NCI-H1417 (cell line): ENCODE data around the gene STIM2.

Source experiments
- DNase-seq, 3 experiments: peaks; one replicate each; lab custom pipeline; 2025; lab: John Stamatoyannopoulos, UW

STIM2 gene

DNA sequence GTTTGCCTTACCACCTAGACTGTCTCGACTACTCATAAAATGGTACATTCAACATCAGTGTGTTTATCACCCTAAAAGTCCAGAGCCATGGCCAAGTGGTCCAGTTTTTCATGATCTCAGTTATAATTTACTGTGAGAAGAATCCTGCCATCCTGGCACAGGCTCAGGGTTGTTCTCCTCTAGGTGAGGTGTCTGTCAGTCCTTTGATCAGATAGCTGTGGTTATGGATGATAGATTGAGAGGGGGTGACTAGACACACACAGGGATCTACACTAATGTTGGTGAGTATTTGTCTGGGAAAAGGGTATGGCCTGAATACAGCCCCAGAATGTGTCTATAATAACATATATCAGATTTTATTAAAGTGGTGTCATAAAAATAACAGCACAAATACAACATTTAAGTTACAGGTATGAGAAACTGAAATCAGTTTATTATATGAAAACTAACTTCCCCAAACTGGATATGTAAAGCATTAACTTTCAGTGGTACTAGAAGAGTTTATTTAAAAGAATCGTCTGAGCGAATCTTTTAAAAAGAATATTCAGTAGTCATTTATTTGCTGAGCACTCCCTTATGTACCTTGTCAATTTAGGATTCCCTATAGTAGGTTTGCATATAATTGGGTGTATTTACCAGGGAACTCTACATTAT is 93.3 kb downstream of the STIM2 start:
- DNase-seq = no peak

DNA sequence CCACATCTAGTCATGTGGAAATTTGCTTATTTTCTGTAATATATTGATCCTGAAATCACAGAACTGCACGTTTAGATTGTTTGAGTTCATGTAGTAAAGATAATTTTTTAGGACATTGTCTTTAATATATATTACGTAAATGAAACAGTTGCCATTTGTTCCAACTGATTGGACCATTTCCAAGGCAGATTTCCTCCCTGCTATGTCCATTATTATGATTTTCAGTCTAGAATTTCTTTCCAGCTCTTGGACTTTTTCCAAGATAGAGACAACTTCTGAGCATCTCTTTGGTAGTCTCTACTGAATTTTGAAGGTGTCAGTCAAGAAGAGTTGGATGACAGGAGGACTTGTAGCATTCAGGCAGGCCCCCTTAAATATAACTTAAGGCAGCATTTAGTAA is 94.6 kb downstream of the STIM2 start:
- DNase-seq = no peak

DNA sequence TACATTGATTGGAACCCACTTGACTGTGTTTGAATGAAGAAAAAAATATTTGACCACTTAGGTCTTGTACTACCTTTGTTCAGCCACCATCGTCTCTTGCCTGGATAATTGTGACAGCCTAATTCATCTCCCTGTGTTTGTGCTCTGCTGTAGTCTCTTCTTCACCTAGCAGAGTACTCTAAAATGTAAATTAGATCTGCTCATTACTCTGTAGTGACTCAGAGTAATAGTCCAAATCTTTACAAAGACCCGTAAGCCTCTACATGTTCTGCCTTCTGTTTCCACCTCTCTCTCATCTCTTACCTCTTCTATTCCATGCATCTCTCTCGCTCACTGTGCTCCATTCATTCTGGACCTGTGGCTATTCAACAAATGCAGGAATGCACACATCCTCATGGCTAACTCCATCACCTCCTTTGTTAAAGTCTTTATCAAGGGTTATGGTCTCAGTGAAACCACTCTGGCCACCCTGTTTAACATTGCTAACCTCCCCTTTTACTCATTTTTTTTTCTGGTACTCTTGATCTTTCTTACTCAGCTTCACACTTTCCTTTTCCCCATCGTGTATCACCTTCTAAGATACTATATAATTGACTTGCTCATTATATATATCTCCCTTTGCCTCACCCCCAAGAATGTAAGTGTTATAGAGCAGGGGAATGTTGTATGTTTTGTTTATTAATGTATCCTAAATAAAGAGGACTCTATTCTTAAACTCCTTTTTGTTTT is 98.4 kb downstream of the STIM2 start:
- DNase-seq = no peak

DNA sequence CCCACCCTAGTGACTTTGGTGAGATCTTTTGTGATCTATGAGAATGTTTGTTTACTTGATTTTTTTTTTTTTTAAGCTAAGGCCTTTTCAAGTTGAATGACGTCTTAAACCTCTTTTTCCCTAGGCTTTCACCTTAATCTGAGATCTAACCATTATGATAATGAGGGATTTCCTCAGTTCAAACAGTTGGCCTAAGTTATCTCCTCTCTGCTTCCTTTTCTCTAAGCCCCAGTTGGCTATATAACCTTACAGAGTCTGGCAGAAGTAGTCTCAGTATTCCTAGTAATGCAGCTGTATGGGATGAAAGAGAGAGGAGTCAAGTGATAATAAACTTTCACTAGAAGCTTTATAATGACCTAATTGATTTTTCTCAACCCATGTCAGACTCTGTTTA is 99.0 kb downstream of the STIM2 start:
- no peak for DNase-seq

DNA sequence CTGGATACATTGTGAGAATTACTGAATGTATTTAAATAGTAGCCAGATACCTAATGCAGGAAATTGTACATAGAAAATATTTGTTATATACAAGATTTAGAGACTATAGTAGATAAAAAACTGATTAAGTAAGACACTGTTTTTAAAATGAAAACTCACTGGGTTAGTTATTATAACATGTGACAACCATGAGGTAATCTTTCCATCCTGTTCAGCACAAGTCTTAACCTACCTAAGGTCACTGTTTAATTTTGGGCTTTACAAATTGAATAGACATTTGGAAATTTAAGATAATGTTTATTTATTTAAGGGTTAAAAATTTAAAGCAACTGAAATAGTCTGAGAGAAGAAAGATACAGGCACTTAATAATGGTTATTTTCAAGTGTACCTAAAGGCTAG is 102.1 kb downstream of the STIM2 start:
- DNase-seq = no peak

DNA sequence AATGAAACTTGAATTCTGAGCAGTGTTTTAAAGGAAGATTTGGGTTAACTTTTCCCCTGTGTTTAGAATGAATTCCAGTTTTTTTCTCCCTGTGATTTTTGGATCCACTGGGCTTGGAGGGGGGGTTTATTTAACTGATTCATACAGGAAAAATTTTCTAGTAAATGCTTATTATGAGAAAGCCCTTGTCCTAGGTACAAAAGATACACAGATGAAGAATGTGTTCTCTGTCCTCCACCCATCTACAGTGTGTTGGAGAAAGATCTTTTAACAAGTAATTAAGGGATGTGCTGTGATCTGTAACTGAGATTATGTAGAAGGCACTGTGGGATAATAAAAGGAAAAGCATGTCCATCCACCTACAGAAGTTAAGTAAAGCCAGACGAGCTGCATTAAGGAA is 103.9 kb downstream of the STIM2 start:
- DNase-seq = no peak

DNA sequence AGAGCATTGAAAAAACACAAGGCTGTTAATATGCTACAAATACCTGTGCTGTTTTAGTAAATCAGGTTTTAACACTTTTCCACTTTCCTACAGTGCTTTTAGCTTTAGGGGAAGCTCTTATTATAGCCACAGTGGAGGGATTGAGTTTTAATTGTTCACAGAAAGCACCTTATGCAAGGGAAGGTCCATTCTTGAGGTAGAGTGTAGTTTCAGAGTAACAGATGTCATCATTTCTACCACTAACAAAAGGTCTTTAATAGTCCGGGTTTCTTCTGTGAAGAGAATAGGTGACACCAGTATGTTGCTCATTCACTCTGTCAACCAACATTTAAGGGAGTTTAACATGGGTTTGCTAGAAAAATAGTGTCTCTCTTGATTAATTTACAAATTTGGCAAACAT is 104.4 kb downstream of the STIM2 start:
- no peak for DNase-seq

DNA sequence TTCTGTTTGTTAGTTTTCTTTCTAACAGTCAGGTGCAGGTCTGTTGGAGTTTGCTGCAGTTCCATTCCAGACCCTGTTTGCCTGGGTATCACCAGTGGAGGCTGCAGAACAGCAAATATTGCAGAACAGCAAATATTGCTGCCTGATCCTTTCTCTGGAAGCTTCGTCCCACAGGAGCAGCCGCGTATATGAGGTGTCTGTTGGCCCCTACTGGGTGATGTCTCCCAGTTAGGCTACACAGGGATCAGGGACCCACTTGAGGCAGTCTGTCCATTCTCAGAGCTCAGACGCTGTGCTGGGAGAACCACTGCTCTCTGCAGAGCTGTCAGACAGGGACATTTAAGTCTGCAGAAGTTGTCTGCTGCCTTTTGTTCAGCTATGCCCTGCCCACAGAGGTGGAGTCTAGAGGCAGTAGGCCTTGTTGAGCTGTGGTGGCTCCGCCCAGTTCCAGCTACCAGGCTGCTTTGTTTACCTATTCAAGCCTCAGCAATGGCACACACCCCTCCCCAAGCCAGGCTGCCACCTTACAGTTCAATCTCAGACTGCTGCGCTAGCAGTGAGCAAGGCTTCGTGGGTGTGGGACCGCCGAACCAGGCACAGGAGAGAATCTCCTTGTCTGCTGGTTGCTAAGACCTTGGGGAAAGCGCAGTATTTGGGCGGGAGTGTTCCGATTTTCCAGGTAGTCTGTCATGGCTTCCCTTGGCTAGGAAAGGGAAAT is 115.0 kb downstream of the STIM2 start:
- peak; percentile 4 to 63 (median 11) for DNase-seq

DNA sequence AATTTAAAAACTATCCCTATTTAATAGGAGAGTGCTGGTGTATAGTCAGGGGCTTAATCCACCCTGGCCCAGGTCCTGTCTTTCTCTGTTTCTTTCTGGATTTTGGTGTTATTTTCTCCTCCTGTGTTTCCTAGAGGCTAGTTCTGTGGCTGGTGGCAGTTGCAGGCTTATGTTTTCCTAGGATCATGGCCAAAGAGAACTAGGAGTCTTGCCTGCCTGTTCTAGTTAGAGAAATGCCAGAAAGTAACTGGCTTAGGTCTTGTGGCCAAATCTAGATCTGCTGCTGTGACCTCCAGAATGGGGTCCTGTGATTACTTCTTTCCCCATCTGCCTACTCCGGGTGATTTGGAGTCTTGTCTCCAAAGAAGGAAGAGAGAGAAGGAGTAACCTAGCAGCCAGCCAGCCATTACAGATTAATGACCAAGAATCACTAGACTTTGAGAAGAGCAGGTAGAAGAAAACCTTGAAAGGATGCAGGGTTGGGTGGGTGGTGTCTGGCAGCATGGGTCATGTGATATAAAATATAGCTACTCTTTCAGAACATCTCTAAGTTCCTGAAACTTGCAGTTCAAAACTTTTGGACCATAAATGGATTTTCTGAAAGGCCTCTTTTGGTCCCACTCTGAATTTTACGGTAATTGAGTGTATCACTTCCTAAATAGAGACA is 117.9 kb downstream of the STIM2 start:
- no peak for DNase-seq

DNA sequence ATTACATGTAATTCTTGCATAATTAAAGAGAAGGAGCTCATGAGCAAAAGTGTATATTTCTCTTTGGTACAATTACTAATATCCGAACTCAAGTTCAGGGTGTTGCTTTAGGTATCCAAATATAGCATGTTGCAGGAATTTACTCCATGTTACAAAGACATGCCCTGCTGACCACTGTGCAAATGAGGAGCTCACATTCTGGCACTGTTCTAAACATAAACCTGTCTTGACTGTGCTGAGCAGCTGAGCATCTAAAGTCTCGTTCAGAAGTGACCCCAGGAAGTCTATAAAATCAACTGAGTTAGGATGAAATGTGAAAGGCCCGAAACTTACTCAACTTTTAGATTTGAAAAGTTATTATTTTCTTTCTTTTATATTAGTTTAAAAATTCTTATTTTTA is 124.3 kb downstream of the STIM2 start:
- no peak for DNase-seq

DNA sequence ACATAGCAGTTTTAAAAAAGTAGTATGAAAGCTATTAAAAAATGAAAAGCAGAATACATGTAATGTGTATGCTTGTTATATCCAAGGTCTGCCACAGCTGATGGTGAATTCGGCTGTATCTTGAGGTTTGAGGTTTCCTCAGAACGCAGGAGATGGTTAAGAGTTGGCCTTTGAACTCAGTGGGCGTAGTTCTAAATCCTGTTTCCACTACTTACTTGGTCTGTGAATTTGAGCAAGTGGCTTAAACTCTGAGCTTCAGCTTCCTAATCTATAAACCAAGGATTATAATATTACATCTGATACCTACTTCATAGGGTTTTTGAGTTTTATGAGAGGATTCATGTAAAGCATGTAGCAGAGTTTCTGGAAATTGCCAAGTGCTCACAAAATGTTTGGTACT is 125.2 kb downstream of the STIM2 start:
- DNase-seq = no peak

DNA sequence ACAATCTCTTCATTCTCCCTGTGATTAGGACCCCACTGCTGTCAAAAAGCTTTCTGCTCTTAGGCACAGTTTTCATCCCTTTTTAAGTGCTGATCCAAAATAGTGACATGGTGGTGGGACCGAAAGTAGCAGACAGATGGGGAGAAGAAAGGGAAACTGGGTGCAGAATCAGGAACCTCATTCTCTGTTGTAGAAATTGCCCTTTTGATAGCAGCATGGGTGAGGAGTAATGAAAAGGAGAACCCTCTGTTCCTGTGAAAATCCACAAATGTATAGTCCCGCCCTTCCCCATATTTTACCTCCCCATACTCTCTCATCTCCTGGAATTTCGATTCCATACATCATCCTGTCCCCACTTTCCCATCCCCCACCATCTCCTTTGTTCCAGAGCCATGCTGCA is 126.5 kb downstream of the STIM2 start:
- no peak for DNase-seq

DNA sequence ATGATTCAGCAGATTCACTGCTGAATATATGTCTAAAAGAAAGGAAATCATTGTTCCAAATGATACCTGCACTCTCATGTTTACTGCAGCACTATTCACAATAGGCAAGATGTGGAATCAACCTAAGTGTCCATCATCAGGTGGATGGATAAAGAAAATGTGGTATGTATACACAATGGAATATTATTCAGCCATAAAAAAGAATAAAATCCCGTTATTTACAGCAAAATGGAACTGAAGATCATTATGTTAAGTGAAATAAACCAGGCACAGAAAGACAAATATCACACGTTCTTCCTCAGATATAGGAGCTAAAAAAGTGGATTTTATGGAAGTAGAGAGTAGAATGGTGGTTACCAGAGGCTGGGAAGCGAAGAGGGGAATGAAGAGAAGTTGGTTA is 130.4 kb downstream of the STIM2 start:
- no peak for DNase-seq

DNA sequence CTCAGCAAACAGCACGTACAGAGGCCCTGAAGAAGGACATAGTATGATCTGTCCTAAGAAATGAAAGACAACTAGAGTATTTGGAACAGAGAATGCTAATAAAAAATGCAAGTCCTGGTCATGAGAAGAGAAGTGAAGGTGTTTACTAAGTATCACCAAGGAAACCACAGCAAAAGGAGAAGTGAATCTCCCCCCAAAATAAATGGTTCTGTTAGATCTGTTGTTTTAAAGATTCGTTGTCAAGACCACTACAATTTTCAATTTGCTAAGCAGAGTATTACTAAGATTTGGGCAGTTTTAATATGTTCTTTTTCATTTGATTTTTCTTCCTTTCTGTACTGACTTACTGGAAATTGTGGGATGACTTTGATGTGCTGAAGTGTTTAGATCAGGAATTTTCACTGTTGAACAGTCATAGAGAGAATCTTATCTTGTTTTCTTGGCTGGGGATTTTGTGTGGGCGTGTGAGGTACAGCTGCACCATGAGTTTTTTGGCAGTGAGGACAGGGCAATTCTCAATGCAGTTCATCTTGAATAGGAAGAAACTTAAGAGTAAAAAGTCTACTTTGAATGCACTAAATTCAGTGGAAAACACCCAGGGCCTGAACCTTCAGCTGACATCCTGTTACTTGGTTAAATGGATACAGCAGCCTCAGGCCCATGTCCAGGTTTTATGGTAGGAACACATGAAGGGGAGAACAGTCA is 132.2 kb downstream of the STIM2 start:
- DNase-seq = no peak

DNA sequence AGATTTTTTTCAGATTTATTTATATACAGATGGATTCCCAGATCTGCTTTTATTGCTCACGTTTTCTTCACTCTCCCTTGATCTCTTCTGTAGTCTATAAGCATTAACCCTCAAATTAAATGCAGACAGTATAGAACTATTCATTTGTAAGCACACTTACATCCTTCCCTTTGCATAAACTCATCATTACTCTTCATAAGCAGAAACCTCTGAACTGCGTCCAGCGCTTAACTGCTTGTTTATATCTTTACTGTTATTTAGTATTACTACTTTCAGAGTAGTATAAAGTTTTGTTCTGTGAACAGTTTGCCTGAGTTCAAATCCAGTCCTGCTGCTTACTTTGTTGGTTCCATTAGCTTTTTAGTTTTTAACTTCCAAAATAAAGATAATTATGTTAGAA is 132.9 kb downstream of the STIM2 start:
- no peak for DNase-seq

DNA sequence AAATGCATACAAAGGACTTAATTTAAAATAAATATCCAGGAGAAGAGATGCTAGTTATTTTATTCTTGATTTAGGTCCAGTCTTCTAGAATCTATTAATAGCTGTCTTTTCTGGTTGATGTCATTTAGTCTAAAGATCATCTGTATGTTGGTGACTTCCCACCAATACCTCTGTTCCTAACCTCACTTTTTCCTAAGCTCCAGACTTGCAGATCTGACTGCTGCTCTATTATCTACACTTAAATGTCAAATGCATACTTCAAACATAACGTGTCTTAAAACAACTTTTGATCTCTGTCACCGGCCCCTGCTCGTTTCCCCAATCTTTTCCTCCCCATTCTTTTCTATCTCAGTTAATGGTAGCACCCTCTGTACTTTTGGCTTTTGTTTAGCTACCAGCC is 133.3 kb downstream of the STIM2 start:
- DNase-seq = no peak

DNA sequence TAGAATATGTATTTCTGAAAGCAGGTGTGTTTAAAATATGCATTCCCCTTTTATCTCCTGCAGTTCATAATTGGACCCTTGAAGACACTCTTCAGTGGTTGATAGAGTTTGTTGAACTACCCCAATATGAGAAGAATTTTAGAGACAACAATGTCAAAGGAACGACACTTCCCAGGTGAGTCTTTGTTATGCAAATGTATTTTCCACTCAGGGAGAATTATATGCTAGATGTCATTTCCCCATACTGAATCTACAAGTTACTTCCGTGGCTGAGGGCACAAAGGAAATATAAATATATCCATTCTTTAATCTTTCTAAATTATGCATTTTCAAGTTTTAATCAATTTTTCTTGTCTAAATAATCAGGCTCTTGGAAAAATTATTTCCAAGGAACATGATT is 134.7 kb downstream of the STIM2 start:
- DNase-seq = peak in 1 of 3 experiments; percentile 23

DNA sequence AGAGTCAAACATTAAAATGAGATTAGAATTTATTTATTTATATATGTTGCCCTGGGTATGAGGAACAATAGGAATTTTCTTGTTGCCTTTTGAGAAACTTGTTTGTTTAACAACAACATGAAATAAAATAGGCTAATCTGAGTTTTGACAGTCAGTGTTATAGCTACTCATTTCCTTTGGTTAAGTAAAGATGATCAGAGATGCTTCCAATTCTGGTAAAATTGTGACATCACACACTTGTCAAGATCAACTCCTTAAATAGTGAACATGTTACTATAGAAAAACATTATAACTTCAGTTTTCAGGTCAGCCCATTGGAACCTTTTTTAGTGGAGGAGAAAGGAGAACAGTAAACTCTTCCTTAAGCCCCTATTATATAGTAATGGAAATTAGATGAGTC is 136.1 kb downstream of the STIM2 start:
- DNase-seq = no peak

DNA sequence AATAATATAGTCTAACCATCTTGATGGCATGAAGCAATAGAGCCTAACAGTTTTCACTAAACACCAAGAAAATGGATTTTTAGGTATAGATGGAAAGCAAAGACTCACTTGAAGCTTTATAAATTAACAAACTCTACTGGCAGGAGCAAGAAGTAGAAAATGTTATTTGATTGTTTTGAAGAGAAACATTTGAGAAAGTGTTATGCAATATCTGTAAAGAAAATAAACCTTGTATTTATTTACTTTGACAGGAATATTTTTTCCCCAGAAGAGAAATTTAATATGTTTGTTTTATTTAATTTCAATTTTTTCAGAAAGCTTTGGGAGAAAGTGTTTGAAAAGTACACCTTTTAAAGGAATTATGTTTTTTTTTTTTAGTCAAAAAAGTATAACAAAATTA is 139.0 kb downstream of the STIM2 start:
- no peak for DNase-seq

DNA sequence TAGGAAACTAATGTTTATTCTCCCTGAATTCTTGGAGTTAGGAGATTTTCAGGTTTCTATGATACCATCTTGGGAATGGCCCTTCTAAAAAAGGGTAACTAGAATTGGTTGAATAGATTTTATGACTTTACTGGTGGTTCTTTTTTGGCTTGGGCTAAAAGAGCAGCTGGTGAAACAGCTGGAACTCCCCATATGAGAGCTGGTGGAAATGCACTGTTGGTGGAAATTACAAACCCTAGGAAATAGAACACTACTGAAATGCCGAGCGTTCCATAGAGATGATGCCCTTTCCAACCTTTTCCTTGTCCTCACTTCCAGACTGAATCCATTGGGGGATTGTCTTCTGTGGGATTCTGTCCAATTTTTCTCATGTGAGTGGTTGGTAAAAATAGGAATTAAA is 139.5 kb downstream of the STIM2 start:
- DNase-seq = no peak

DNA sequence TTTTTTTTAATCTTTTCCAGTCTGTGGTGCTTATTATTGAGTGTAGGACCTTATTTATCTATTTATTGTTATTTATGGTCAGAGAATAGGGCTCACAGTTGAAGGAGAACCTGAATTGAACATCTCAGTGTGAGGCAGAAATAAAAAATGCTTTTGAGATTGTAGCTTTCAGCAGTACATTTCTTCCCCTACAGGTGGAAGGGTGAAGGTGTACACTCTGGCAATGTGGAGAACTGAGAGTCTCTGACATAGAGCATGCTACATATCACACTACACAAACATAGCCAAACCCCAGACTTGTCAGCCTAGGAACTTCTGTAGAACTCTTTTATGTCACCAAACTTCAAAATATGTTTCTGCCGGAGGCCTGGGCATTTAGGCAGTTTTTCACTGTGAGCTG is 140.2 kb downstream of the STIM2 start:
- DNase-seq = peak in 1 of 3 experiments; percentile 31
